HepG2 (cell line): Measurements from ENCODE around the gene MT1G. TPM values are rescaled to one million over a fixed set of nuclear protein-coding genes. Genes with fewer than 3 reads are reported as not detected.

Experiments
- ATAC-seq: fragments of 200-7000 bp; cut with Tn5 transposase; 3 replicates; pipeline ENCODE4 v1.9.1; 2020; ENCODE audit warnings: mild to moderate bottlenecking, moderate library complexity
- BruUV-seq: library from RNA; stranded (reverse); fragments of 400-500 nt; replicated peaks from 2 replicates; lab custom pipeline; 2021; lab: Mats Ljungman, UMichigan
- CTCF ChIA-PET: fragments of 300-600 bp; formaldehyde crosslinking; extraction: SDS; loops from one replicate; lab custom pipeline; 2021; ENCODE audit warnings: low total read pairs, inconsistent platforms, low intra/inter-chr PET ratio; lab: Yijun Ruan, JAX
- POLR2A ChIA-PET: fragments of 350-600 bp; sonication (Branson Sonifier 250); formaldehyde crosslinking; loops from one replicate; lab custom pipeline; 2020; ENCODE audit warnings: antibody characterized with exemption, inconsistent platforms; lab: Yijun Ruan, JAX
- DNase-seq: peaks from one replicate; pipeline ENCODE4 v3.0.0-alpha.2; 2015; ENCODE audit warnings: low spot score
- FAIRE-seq: peaks from 3 replicates; lab custom pipeline; 2011; peaks lifted over from hg19 to GRCh38; lab: Jason Lieb, UNC
- H2AFZ ChIP-seq: one replicate; pipeline ENCODE4 v1.6.1; 2011; ENCODE audit warnings: low read length, inconsistent platforms
- H3K27ac ChIP-seq: fragments of 300-600 bp; 3 replicates; pipeline ENCODE4 v1.8.0; 2011; ENCODE audit warnings: mixed run types, mild to moderate bottlenecking, mixed read lengths, low read length, inconsistent platforms; ENCODE audit not compliant: insufficient read depth; ENCODE audit errors: extremely low read length
- H3K27me3 ChIP-seq, 2 experiments: fragments of 200-600 bp in 1 of 2; 2 replicates in 1 of 2; 3 replicates in 1 of 2; pipeline versions ENCODE4 v1.6.0 to v1.8.0; 2011; ENCODE audit warnings: low read length in 2 of 2, mild to moderate bottlenecking in 2 of 2, moderate library complexity in 2 of 2, inconsistent platforms in 1 of 2; ENCODE audit not compliant: insufficient read depth in 2 of 2, control insufficient read depth in 1 of 2
- H3K36me3 ChIP-seq, 2 experiments: fragments of 200-600 bp in 1 of 2; replicated peaks in 1 of 2; 2 replicates in 1 of 2; 3 replicates in 1 of 2; pipeline versions ENCODE4 v1.5.1 to v1.8.0; 2011; ENCODE audit warnings: low read length in 2 of 2, inconsistent platforms in 1 of 2; ENCODE audit not compliant: insufficient read depth in 2 of 2, control insufficient read depth in 1 of 2
- H3K4me1 ChIP-seq: 2 replicates; pipeline ENCODE4 v1.5.1; 2012; ENCODE audit warnings: low read length, inconsistent platforms; ENCODE audit not compliant: insufficient read depth
- H3K4me2 ChIP-seq: 2 replicates; pipeline ENCODE4 v1.6.0; 2011; ENCODE audit warnings: low read depth, low read length, inconsistent platforms
- H3K4me3 ChIP-seq, 3 experiments: fragments of 200-600 bp in 1 of 3; sonication (generic), shearing (Covaris generic) in 1 of 3; replicated peaks in 1 of 3; 2 replicates each; pipeline ENCODE4 v1.5.1; 2011 to 2016; ENCODE audit warnings: low read length in 3 of 3, inconsistent platforms in 2 of 3, low read depth in 2 of 3, mild to moderate bottlenecking in 2 of 3, control low read depth in 1 of 3, mixed read lengths in 1 of 3; ENCODE audit not compliant: insufficient read depth in 1 of 3
- H3K79me2 ChIP-seq: one replicate; pipeline ENCODE4 v1.6.1; 2011; ENCODE audit warnings: low read length, inconsistent platforms; ENCODE audit not compliant: insufficient read depth
- H3K9ac ChIP-seq: 2 replicates; pipeline ENCODE4 v1.6.0; 2011; ENCODE audit warnings: mild to moderate bottlenecking, low read depth, low read length, inconsistent platforms; ENCODE audit not compliant: insufficient read depth
- H3K9me3 ChIP-seq: 2 replicates; pipeline ENCODE4 v1.5.1; 2012; ENCODE audit warnings: mild to moderate bottlenecking, low read length
- H4K20me1 ChIP-seq: 2 replicates; pipeline ENCODE4 v1.6.0; 2011; ENCODE audit warnings: inconsistent platforms, mild to moderate bottlenecking, low read length, moderate library complexity; ENCODE audit not compliant: insufficient read depth
- CHD4 ChIP-seq: fragments of 200-600 bp; sonication (generic); IDR thresholded peaks from 2 replicates; pipeline ENCODE4 v1.7.0; 2017; ENCODE audit warnings: mild to moderate bottlenecking, low read length, borderline replicate concordance
- FLYWCH1 ChIP-seq: sonication (generic); formaldehyde crosslinking; IDR thresholded peaks from 2 replicates; pipeline ENCODE4 v1.8.1; 2023; ENCODE audit warnings: mild to moderate bottlenecking, missing genetic modification reagents
- HNRNPK ChIP-seq: fragments of 200-400 bp; formaldehyde crosslinking; IDR thresholded peaks from 2 replicates; pipeline ENCODE4 v1.6.1; 2018; ENCODE audit warnings: low read length, low read depth, moderate library complexity, mild to moderate bottlenecking; ENCODE audit not compliant: poor library complexity, severe bottlenecking
- HNRNPUL1 ChIP-seq: fragments of 200-400 bp; formaldehyde crosslinking; IDR thresholded peaks from 2 replicates; pipeline ENCODE4 v1.6.1; 2017; ENCODE audit warnings: low read depth, mild to moderate bottlenecking, low read length, moderate library complexity
- IRF9 ChIP-seq: sonication (generic); formaldehyde crosslinking; IDR thresholded peaks from 2 replicates; pipeline ENCODE4 v1.8.0; 2022; ENCODE audit warnings: missing genetic modification reagents, mild to moderate bottlenecking, borderline replicate concordance
- KDM5B ChIP-seq: sonication (generic); formaldehyde crosslinking; IDR thresholded peaks from 2 replicates; pipeline ENCODE4 v1.4.0; 2020; ENCODE audit warnings: missing genetic modification reagents, mild to moderate bottlenecking, borderline replicate concordance
- MEIS2 ChIP-seq: sonication (generic); formaldehyde crosslinking; IDR thresholded peaks from 2 replicates; pipeline ENCODE4 v1.9.0; 2021; ENCODE audit warnings: mild to moderate bottlenecking, missing genetic modification reagents
- PHB2 ChIP-seq: fragments of 450-650 bp; IDR thresholded peaks from 2 replicates; pipeline ENCODE4 v1.6.1; 2018; ENCODE audit not compliant: partially characterized antibody
- PHF8 ChIP-seq: sonication (generic); formaldehyde crosslinking; IDR thresholded peaks from 2 replicates; pipeline ENCODE4 v1.5.0; 2020; ENCODE audit warnings: missing genetic modification reagents
- RELA ChIP-seq: sonication (generic); formaldehyde crosslinking; IDR thresholded peaks from 2 replicates; pipeline ENCODE4 v1.4.0; 2020; ENCODE audit warnings: missing genetic modification reagents
- SOX5 ChIP-seq: IDR thresholded peaks from 2 replicates; pipeline ENCODE4 v1.6.1; 2016; ENCODE audit warnings: borderline replicate concordance
- ZBTB26 ChIP-seq: IDR thresholded peaks from 2 replicates; pipeline ENCODE4 v1.6.1; 2016; ENCODE audit warnings: missing compliant biosample characterization, missing genetic modification reagents, borderline replicate concordance
- ZNF263 ChIP-seq: sonication (generic); formaldehyde crosslinking; IDR thresholded peaks from 2 replicates; pipeline ENCODE4 v1.4.0; 2020; ENCODE audit warnings: missing genetic modification reagents
- ZNF280D ChIP-seq: sonication (generic); formaldehyde crosslinking; IDR thresholded peaks from 2 replicates; pipeline ENCODE4 v1.5.1; 2020; ENCODE audit warnings: mild to moderate bottlenecking, missing genetic modification reagents
- ZNF644 ChIP-seq: IDR thresholded peaks from 2 replicates; pipeline ENCODE4 v1.6.1; 2016; ENCODE audit warnings: low read depth
- ZNF891 ChIP-seq: sonication (generic); formaldehyde crosslinking; IDR thresholded peaks from 2 replicates; pipeline ENCODE4 v1.5.0; 2020; ENCODE audit warnings: mild to moderate bottlenecking, missing genetic modification reagents
- WGBS: methylation state at CpG from one replicate; pipeline ENCODE4 v1.1.6; 2017; ENCODE audit warnings: low lambda C conversion rate; 5-methylcytosine and 5-hydroxymethylcytosine counted together
- in situ Hi-C: cut with HindIII; loops from 2 replicates; pipeline ENCODE4 v1.10.0; 2017; ENCODE audit warnings: low pct_unique_long_range_greater_than_20kb; ENCODE audit not compliant: extremely low pct_ligation_motif_present
- intact Hi-C: fragments of 100-400 bp; cut with micrococcal nuclease; formaldehyde crosslinking; loops from one replicate; pipeline ENCODE4 v1.10.0; 2022; ENCODE audit not compliant: unreplicated experiment
- polyA plus RNA-seq, 8 experiments: library from polyadenylated mRNA; depleted of rRNA in 3 of 8; stranded (reverse) in 7 of 8; unstranded in 1 of 8; fragments of >200 nt; fragmentation: Illumina TruSeq in 4 of 8; extraction: Trizol in 4 of 8; gene quantifications; 2 replicates each; pipeline versions ENCODE4 v1.2.1 to v1.2.3, GENCODE V29; 2011 to 2016; ENCODE audit warnings: low read depth in 4 of 8, missing spikeins in 1 of 8, mixed read lengths in 1 of 8; ENCODE audit not compliant: insufficient read depth in 1 of 8
- total RNA-seq, 5 experiments: library from RNA; depleted of rRNA; stranded (reverse); fragments of >200 nt; fragmentation: Illumina TruSeq; extraction: Trizol; gene quantifications; 2 replicates each; pipeline ENCODE4 v1.2.3, GENCODE V29; 2016; ENCODE audit warnings: low read depth in 1 of 5
- TF ChIP-seq, protein P1 (sequence below): sonication (generic); formaldehyde crosslinking; IDR thresholded peaks from 2 replicates; pipeline ENCODE4 v1.4.0; 2020; ENCODE audit warnings: missing genetic modification reagents

The MT1G gene
- total and polyA plus RNA-seq, 2 of the 13 experiments (the other 11 are each of a cell fraction or from before 2014, with no cell fraction given), result 3.6 to 377 TPM

- TF ChIP-seq FLYWCH1, result no peak
- TF ChIP-seq CHD4, result no peak
- TF ChIP-seq ZNF891 (CRISPR knock-in tag), result no peak
- TF ChIP-seq PHF8 (CRISPR knock-in tag), result peak; percentile 26; the same call in 1 of the 2 replicates
- TF ChIP-seq HNRNPUL1, result no peak
These were observed 35.6 kb downstream of the MT1G start, which contains the start of gene MT1M (continued) for GRCh38 chr16:56632156-56632847.

- H3K4me1 ChIP-seq, result peaks cover 29% of the 10 kb centered on the region
- H3K79me2 ChIP-seq, result no peaks in the 10 kb centered on the region
- FAIRE-seq, result no peak
- peak overlapping the region; percentile 41 to 73 (median 54); a peak in 4 of 6 replicates for H3K4me3 ChIP-seq
- POLR2A ChIA-PET, result no interaction called here
- no peak overlapping the region for H2AFZ ChIP-seq
- no peaks in the 10 kb centered on the region for H3K36me3 ChIP-seq
- H3K27ac ChIP-seq, result no peak overlapping the region
- H4K20me1 ChIP-seq, result no peaks in the 10 kb centered on the region
- DNase-seq, result no peak
- peaks cover 8 to 79% of the 10 kb centered on the region in 2 experiments; a peak in 4 of 5 replicates for H3K27me3 ChIP-seq
- 8% methylated on average over 14 of the region's 14 CpGs for WGBS
- CTCF ChIA-PET, result no interaction called here
- intact Hi-C loops, result no loop called here
- BruUV-seq, result no TSS peak
- H3K4me2 ChIP-seq, result peak overlapping the region; percentile 77
- peak; percentile 62 for ATAC-seq
- H3K9me3 ChIP-seq, result no peaks in the 10 kb centered on the region
- peak overlapping the region; percentile 7; the same call in 1 of the 2 replicates for H3K9ac ChIP-seq
- in situ Hi-C loops, result no loop called here
- TF ChIP-seq PHB2, result no peak
- TF ChIP-seq ZBTB26 (CRISPR knock-in tag), result 0 out of 2 replicates have a peak, but pooled peaks have one; percentile 16
- TF ChIP-seq IRF9 (CRISPR knock-in tag), result no peak
- TF ChIP-seq, protein P1, sequence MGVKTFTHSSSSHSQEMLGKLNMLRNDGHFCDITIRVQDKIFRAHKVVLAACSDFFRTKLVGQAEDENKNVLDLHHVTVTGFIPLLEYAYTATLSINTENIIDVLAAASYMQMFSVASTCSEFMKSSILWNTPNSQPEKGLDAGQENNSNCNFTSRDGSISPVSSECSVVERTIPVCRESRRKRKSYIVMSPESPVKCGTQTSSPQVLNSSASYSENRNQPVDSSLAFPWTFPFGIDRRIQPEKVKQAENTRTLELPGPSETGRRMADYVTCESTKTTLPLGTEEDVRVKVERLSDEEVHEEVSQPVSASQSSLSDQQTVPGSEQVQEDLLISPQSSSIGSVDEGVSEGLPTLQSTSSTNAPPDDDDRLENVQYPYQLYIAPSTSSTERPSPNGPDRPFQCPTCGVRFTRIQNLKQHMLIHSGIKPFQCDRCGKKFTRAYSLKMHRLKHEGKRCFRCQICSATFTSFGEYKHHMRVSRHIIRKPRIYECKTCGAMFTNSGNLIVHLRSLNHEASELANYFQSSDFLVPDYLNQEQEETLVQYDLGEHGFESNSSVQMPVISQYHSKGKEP (CRISPR knock-in tag), result no peak
- 0 out of 2 replicates have a peak, but pooled peaks have one; percentile 64 for TF ChIP-seq ZNF280D (CRISPR knock-in tag)
- TF ChIP-seq SOX5 (CRISPR knock-in tag), result no peak
- no peak for TF ChIP-seq RELA
- TF ChIP-seq ZNF263, result 0 out of 2 replicates have a peak, but pooled peaks have one; percentile 17
- no peak for TF ChIP-seq ZNF644 (CRISPR knock-in tag)
- TF ChIP-seq HNRNPK, result no peak
- TF ChIP-seq MEIS2, result 0 out of 2 replicates have a peak, but pooled peaks have one; percentile 7
- TF ChIP-seq KDM5B, result no peak
These were observed 36.1 kb downstream of the MT1G start for GRCh38 chr16:56631832-56632155.
